ENCODE measurements around the gene RECQL5. TPM values are rescaled to one million over a fixed set of nuclear protein-coding genes. Genes with fewer than 3 reads are reported as not detected.

The RECQL5 gene
- total and polyA plus RNA-seq, 2 of the 8 experiments (the other 6 are each of a cell fraction or from before 2014, with no cell fraction given): 15.1 to 41.1 TPM

- TF ChIP-seq SIX5 (IDR thresholded peaks at IDR 0.05; ENCODE audit: low read depth, low read length) (no peak), KDM4A (IDR thresholded peaks at IDR 0.05; ENCODE audit: low read depth, low read length, severe bottlenecking) (peak; percentile 30), POLR2AphosphoS5 (IDR thresholded peaks at IDR 0.05; ENCODE audit: low read depth, low read length) (no peak), MAFK (IDR thresholded peaks at IDR 0.05; ENCODE audit: low read depth, low read length) (no peak), SIN3A (conservative IDR thresholded peaks at IDR 0.05 in 1 of 2, IDR thresholded peaks at IDR 0.05 in 1 of 2; ENCODE audit: low read depth in 1 of 2, low read length in 2 of 2) (no peak), CHD7 (IDR thresholded peaks at IDR 0.05; ENCODE audit: insufficient replicate concordance, low read length) (no peak), CBX8 (IDR thresholded peaks at IDR 0.05; ENCODE audit: borderline replicate concordance, low read depth, low read length) (no peak), ATF2 (IDR thresholded peaks at IDR 0.05; ENCODE audit: low read length) (no peak), USF2 (IDR thresholded peaks at IDR 0.05; ENCODE audit: low read length) (no peak)
Measured at GRCh38 chr17:75588596-75589011, 78.3 kb downstream of the RECQL5 start (continued).

Data from H1 (cell line).